Esophagus squamous epithelium (tissue), 4 donors: Measurements from ENCODE around the gene ETV3.

Source experiments
- POLR2A ChIP-seq, 4 donors: fragments of 450-650 bp; IDR thresholded peaks; one replicate each; pipeline ENCODE4 v1.6.1; 2017; ENCODE audit warnings: antibody characterized with exemption in 4 of 4, mild to moderate bottlenecking in 4 of 4, moderate library complexity in 3 of 4
- TF ChIP-seq, protein P1 (sequence below), 6 experiments: fragments of 450-650 bp in 4 of 6; fragments of 200-600 bp in 2 of 6; sonication (generic) in 2 of 6; IDR thresholded peaks; one replicate each; pipeline ENCODE4 v1.5.1; 2016 to 2019; ENCODE audit warnings: antibody characterized with exemption in 6 of 6, mild to moderate bottlenecking in 4 of 6, moderate library complexity in 4 of 6

DNA sequence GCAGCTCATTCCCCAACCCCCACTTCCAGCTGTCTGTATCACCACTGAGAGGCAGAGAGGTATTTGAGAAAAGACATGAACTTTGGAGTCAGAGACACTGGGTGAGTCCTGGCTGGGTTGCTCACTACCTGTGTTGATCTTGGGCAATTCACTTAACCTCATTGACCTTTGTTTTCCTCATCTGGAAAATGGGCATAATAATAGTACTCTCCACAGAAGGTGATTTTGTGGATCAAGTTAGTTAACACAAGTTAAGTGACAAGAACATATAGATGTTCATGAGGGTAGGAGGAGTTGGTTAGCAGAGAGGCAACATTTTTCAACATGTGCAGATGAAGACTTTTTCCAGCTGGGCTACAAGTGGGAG lies 21.5 kb downstream of the ETV3 start:
- TF ChIP-seq, protein P1, sequence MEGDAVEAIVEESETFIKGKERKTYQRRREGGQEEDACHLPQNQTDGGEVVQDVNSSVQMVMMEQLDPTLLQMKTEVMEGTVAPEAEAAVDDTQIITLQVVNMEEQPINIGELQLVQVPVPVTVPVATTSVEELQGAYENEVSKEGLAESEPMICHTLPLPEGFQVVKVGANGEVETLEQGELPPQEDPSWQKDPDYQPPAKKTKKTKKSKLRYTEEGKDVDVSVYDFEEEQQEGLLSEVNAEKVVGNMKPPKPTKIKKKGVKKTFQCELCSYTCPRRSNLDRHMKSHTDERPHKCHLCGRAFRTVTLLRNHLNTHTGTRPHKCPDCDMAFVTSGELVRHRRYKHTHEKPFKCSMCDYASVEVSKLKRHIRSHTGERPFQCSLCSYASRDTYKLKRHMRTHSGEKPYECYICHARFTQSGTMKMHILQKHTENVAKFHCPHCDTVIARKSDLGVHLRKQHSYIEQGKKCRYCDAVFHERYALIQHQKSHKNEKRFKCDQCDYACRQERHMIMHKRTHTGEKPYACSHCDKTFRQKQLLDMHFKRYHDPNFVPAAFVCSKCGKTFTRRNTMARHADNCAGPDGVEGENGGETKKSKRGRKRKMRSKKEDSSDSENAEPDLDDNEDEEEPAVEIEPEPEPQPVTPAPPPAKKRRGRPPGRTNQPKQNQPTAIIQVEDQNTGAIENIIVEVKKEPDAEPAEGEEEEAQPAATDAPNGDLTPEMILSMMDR (IDR thresholded peaks at IDR 0.05) = no peak
- no peak for TF ChIP-seq POLR2A (IDR thresholded peaks at IDR 0.05)
